Measurements from ENCODE around the gene SPAG16.
"Not testable (repeated sequence)": the region's sequence is repeated elsewhere in the genome, so short reads cannot be mapped to it uniquely, and the experiment has no call there.

Gene SPAG16

GRCh38 chr2:213691351-213691750, 407.1 kb downstream of the SPAG16 start:
- no peak for DNase-seq (ENCODE audit: low read depth, low spot score)

GRCh38 chr2:213696442-213696841, 412.2 kb downstream of the SPAG16 start:
- no peak for DNase-seq (ENCODE audit: low read depth, low spot score)

DNA sequence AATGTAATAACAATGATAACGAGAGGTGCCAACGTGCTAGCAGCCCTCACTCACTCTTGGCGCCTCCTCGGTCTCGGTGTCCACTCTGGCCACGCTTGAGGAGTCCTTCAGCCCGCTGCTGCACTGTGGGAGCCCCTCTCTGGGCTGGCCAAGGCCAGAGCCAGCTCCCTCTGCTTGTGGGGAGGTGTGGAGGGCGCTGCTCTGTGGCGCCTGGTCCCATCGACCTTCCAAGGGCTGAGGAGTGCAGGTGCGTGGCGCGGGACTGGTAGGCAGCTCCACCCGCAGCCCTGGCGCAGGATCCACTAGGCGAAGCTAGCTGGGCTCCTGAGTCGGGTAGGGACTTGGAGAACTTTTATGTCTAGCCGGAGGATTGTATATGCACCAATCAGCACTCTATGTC, 417.1 kb downstream of the SPAG16 start:
- not testable (repeated sequence) for DNase-seq (ENCODE audit: low read depth, low spot score)

- DNase-seq (ENCODE audit: low read depth, low spot score), result no peak
Observed at GRCh38 chr2:213703406-213704098, 419.3 kb downstream of the SPAG16 start.

- DNase-seq (ENCODE audit: low read depth, low spot score), result no peak
Observed at GRCh38 chr2:213710164-213710563, 425.9 kb downstream of the SPAG16 start.

GRCh38 chr2:213718411-213718810, 434.1 kb downstream of the SPAG16 start:
- DNase-seq (ENCODE audit: low read depth, low spot score), result not testable (repeated sequence)

DNA sequence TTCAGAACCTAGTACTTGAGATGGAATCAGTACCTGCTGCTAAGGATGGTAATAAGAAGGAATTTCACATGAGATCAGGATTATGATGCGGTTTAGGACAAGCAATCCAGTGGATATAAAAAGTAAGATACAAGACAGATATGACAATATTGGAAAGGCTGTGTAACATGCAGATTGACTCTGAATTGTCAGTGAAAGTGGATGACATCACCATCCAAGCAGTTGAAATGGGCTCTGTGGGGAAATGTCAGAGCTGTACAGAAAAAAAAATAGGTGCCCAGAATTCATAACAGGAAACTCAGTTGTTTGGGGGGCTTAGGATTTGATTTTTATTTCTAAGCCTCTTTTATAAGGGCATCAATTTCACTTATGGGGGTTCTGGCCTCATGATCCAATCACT, 438.3 kb downstream of the SPAG16 start:
- no peak for DNase-seq (ENCODE audit: low read depth, low spot score)

DNA sequence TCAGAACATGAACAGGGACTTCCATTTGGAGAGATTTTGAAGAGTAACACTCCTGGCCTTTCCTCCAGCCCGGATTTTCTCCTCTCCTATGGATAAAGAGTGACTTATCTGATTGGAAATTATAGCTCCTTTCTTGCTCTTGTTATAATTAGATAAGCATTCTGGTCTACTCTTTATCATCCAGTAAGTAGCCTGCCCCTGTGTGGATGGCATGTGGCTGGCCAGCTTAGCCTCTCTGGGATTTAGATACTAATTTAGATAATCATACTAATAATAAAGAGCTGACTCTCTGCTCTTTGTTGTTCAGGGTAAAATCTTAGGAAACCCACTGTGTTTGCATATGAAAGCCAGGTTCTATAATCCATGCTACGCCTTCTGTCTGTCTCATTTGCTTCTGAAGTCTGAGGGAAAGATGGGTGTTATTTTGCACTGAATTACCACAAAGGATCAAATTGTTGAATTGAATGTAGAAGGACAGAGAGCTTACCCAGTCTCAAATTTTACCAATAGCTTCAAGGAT, 438.8 kb downstream of the SPAG16 start:
- DNase-seq (ENCODE audit: low read depth, low spot score), result peak; percentile 5

GRCh38 chr2:213723707-213724106, 439.4 kb downstream of the SPAG16 start:
- no peak for DNase-seq (ENCODE audit: low read depth, low spot score)

- DNase-seq (ENCODE audit: low read depth, low spot score), result no peak
Observed at GRCh38 chr2:213726101-213726500, 441.8 kb downstream of the SPAG16 start.

GRCh38 chr2:213733893-213734292, 449.6 kb downstream of the SPAG16 start:
- no peak for DNase-seq (ENCODE audit: low read depth, low spot score)

DNA sequence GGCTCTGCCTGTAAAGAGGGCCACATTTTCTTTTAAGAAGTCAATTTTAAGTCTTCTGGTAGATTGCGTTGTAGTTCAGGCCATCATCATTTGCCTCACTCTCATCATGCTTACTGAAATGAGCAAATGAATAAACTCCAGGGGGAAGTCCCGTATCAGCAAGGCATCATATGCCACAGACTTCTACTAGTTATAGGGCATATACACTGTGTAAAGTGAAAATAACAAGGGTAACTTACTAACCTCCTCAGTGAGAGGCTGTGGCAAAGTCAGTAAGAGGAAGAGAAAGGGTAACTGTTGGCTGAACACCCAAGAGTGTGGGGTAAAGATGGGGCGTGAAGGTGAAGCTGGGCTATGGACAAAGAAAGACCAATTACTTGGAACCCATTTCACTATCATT, 456.2 kb downstream of the SPAG16 start:
- DNase-seq (ENCODE audit: low read depth, low spot score), result no peak

- no peak for DNase-seq (ENCODE audit: low read depth, low spot score)
Observed at GRCh38 chr2:213751446-213751845, 467.2 kb downstream of the SPAG16 start.

- DNase-seq (ENCODE audit: low read depth, low spot score), result no peak
Observed at GRCh38 chr2:213752575-213752974, 468.3 kb downstream of the SPAG16 start.

- DNase-seq (ENCODE audit: low read depth, low spot score), result no peak
Observed at GRCh38 chr2:213757525-213757924, 473.3 kb downstream of the SPAG16 start.

GRCh38 chr2:213763354-213763753, 479.1 kb downstream of the SPAG16 start:
- DNase-seq (ENCODE audit: low read depth, low spot score), result no peak

DNA sequence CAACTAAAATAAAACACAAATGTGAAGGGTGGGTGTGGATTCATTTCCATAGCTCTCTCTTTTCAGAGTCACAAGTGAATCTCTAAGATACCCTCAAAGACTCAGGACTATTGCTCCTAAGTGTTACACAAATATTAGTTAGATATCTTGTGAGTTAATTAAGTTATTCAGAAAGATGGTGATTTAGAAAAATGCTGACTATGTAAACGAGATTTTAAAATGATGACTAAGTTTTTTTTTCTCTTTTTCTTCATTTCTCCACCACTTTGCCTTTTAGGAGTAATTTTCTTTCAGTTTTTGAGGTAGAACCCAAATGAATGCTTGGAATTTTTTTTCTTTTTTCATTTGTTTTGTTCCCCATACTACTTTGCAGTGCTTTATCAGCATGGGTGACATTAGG, 479.7 kb downstream of the SPAG16 start:
- DNase-seq (ENCODE audit: low read depth, low spot score), result no peak

DNA sequence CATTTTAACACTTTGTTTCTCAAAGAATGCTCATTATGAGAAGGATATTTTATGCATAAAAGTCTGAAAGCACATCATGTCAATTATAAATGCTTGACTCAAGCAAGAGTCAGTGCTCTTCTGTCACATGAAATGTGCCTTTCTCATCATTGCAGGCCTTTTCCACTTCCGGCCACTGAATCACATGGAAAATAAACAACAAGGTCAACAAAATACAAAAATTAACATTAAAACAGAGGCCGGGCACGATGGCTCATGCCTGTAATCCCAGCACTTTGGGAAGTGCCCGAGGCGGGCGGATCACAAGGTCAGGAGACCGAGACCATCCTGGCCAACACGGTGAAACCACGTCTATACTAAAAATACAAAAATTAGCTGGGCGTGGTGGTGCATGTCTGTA, 480.6 kb downstream of the SPAG16 start:
- DNase-seq (ENCODE audit: low read depth, low spot score), result no peak

GRCh38 chr2:213766062-213766461, 481.8 kb downstream of the SPAG16 start:
- DNase-seq (ENCODE audit: low read depth, low spot score), result no peak

DNA sequence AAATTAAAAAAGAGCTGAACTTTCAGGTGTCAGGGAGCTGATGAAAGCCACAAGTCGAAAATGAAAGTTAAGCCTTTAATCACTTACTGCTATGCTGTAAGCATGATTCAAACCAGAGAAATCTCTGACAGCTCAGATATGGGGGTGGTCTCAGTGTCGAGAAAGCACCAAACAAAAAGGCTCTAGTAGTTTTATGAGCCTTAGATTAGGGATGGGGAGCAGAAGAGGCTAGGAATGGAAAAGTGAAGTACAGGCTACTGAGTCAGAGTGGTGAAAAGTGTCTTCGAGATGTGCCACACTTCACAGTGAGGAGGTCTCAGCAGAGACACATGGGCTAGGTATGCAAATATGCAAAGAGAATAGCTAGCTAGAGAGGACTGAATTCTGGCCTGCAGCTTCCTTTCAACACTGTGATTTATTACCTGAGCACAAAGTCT, 482.2 kb downstream of the SPAG16 start:
- peak; percentile 17 for DNase-seq (ENCODE audit: low read depth, low spot score)

DNA sequence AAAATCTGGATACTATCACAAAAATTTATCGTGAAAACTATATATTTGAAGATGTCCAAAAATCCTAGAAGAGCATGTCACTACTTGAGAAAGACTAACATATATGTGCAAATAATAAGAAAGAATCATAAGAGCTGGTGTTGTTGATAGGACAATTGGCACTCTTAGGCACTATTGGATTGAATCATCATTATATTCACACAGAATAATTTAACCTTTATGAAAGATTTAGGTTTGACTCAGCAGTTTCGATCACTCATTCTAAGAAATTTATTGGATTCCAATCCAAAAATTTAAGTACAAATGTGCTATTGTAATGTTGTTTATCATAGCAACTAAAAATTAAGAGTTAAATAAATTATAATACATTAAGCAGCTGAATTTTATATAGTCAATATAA, 503.6 kb downstream of the SPAG16 start:
- DNase-seq (ENCODE audit: low read depth, low spot score), result no peak

DNA sequence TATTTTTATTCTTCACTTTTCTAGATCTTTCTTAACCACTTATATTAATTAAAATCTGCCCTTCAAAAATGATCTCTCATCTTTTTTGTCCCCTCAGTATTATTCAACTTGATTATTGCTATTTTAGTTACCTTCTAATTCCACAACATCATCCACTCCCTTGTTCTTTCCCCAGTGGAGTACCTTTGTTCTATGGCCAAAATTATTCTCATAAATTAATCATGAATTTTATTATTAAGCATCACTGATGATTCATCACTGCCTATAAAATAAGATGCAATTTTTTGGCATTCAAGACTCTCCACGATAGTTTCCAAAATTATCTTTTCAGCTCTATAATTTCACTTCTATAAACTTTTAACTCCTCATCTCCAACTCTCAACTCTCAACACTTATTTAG, 505.7 kb downstream of the SPAG16 start:
- DNase-seq (ENCODE audit: low read depth, low spot score), result no peak

DNA sequence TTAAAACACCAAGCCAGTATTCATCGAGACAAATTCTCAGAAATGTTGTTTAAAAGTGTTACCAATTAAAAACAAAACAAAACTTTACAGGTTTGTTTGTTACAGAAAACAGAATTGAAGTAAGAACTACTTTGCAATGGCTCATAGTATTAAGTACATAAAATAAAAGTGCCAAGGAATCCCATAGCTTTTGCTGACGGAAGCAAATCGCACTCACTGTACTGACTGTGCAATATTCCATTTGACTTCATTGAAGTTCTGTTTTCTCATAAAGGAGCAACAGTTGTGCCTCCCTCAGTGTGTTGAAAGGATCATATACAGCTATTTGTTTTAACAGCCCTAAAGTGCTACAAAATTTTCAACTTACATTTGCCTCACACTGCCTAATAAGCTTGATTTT, 507.8 kb downstream of the SPAG16 start:
- DNase-seq (ENCODE audit: low read depth, low spot score), result no peak
